ENCODE data around the gene CXXC5. TPM values are rescaled to one million over a fixed set of nuclear protein-coding genes. Genes with fewer than 3 reads are reported as not detected.

CXXC5 gene
- total and polyA plus RNA-seq, 9 of the 15 experiments (the other 6 are each of a cell fraction or from before 2014, with no cell fraction given): 1.9 to 123 (median 45.8) TPM

DNA sequence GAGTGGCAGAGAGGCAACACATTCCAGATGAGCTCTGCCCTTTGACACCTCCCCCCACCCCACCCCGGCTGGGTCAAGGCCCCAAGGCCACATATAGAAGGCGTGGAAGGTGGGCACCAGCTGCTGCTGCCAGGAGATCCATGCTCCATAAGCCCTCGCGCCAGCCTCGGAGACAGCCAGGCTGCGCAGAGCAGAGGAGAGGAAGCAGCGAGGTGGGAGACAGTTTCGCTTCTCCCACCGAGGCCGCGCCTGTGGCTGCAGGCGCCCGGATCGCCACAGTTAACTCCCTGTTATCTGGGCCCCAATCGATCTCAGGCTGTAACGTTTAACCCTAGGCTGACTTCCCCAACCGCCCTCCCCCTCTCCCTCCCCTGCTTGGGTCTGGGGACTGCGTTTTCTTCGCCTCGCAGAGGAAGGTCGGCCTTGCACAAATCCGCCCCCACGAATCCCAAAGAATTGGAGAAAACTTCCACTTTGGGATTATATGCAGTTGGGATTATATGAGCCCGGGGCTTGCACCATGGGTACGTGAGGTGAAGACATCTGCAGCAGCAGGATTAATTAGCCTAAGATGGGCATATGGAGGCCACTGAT, 1.1 kb upstream of the CXXC5 start (continued):
- TF ChIP-seq, protein P1, sequence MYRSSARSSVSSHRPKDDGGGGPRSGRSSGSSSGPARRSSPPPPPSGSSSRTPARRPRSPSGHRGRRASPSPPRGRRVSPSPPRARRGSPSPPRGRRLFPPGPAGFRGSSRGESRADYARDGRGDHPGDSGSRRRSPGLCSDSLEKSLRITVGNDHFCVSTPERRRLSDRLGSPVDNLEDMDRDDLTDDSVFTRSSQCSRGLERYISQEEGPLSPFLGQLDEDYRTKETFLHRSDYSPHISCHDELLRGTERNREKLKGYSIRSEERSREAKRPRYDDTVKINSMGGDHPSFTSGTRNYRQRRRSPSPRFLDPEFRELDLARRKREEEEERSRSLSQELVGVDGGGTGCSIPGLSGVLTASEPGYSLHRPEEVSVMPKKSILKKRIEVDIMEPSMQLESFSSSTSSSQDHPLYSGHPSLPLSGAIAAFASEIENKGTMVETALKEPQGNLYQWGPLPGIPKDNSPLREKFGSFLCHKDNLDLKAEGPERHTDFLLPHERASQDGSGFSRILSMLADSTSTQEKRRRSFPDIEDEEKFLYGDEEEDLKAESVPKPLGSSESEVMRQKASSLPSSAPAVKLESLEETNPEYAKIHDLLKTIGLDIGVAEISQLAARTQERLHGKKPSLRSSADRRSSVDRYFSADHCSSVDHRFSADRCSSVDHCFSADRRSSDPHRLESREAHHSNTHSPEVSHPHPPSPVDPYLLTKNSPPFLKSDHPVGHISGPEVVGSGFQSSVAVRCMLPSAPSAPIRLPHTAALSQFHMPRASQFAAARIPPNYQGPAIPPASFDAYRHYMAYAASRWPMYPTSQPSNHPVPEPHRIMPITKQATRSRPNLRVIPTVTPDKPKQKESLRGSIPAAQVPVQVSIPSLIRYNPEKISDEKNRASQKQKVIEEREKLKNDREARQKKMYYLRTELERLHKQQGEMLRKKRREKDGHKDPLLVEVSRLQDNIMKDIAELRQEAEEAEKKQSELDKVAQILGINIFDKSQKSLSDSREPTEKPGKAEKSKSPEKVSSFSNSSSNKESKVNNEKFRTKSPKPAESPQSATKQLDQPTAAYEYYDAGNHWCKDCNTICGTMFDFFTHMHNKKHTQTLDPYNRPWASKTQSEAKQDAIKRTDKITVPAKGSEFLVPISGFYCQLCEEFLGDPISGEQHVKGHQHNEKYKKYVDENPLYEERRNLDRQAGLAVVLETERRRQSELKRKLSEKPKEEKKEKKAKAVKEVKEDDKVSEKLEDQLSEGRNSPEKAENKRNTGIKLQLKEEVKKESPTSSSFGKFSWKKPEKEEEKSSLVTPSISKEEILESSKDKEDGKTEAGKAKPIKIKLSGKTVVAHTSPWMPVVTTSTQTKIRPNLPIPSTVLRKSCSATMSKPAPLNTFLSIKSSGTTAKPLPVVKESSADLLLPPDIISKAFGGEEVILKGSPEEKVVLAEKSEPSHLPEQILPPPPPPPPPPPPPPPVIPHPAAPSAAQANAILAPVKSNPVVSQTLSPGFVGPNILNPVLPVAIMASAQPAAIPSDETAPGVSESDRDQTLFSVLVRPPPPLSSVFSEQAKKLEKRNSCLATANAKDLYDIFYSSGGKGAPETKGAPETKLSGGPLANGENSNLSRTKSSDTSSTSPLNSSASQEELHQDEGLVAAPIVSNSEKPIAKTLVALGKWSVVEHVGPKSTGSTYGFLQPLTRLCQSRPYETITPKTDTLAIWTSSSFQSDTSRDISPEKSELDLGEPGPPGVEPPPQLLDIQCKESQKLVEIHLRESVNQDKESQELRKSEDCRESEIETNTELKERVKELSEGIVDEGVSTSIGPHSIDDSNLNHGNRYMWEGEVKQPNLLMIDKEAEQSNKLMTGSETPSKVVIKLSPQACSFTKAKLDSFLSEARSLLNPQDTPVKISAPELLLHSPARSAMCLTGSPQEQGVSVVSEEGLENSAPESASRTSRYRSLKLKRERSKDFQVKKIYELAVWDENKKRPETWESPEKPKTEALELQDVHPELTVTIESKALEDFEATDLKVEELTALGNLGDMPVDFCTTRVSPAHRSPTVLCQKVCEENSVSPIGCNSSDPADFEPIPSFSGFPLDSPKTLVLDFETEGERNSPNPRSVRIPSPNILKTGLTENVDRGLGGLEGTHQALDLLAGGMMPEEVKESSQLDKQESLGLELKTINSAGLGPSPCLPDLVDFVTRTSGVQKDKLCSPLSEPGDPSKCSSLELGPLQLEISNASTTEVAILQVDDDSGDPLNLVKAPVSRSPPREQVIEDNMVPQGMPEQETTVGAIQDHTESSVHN (IDR thresholded peaks at IDR 0.05; ENCODE audit: borderline replicate concordance in 1 of 2, low read depth in 1 of 2): no peak
- TF ChIP-seq, protein P2, sequence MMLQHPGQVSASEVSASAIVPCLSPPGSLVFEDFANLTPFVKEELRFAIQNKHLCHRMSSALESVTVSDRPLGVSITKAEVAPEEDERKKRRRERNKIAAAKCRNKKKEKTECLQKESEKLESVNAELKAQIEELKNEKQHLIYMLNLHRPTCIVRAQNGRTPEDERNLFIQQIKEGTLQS (IDR thresholded peaks at IDR 0.05): no peak
- TF ChIP-seq, protein P2 (CRISPR knock-in tag; conservative IDR thresholded peaks at IDR 0.05): no peak
- TF ChIP-seq SIRT6 (IDR thresholded peaks at IDR 0.05; ENCODE audit: low read depth, low read length) (no peak), SMAD1 (IDR thresholded peaks at IDR 0.05; ENCODE audit: low read depth, low read length, partially characterized antibody) (no peak), PHTF2 (CRISPR knock-in tag; IDR thresholded peaks at IDR 0.05) (no peak), PHB (CRISPR knock-in tag; IDR thresholded peaks at IDR 0.05) (no peak)
- TF ChIP-seq, protein P3, sequence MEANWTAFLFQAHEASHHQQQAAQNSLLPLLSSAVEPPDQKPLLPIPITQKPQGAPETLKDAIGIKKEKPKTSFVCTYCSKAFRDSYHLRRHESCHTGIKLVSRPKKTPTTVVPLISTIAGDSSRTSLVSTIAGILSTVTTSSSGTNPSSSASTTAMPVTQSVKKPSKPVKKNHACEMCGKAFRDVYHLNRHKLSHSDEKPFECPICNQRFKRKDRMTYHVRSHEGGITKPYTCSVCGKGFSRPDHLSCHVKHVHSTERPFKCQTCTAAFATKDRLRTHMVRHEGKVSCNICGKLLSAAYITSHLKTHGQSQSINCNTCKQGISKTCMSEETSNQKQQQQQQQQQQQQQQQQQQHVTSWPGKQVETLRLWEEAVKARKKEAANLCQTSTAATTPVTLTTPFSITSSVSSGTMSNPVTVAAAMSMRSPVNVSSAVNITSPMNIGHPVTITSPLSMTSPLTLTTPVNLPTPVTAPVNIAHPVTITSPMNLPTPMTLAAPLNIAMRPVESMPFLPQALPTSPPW (CRISPR knock-in tag; IDR thresholded peaks at IDR 0.05): peak; percentile 69
- TF ChIP-seq, protein P4, sequence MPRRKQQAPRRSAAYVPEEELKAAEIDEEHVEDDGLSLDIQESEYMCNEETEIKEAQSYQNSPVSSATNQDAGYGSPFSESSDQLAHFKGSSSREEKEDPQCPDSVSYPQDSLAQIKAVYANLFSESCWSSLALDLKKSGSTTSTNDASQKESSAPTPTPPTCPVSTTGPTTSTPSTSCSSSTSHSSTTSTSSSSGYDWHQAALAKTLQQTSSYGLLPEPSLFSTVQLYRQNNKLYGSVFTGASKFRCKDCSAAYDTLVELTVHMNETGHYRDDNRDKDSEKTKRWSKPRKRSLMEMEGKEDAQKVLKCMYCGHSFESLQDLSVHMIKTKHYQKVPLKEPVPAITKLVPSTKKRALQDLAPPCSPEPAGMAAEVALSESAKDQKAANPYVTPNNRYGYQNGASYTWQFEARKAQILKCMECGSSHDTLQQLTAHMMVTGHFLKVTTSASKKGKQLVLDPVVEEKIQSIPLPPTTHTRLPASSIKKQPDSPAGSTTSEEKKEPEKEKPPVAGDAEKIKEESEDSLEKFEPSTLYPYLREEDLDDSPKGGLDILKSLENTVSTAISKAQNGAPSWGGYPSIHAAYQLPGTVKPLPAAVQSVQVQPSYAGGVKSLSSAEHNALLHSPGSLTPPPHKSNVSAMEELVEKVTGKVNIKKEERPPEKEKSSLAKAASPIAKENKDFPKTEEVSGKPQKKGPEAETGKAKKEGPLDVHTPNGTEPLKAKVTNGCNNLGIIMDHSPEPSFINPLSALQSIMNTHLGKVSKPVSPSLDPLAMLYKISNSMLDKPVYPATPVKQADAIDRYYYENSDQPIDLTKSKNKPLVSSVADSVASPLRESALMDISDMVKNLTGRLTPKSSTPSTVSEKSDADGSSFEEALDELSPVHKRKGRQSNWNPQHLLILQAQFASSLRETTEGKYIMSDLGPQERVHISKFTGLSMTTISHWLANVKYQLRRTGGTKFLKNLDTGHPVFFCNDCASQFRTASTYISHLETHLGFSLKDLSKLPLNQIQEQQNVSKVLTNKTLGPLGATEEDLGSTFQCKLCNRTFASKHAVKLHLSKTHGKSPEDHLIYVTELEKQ (CRISPR knock-in tag; IDR thresholded peaks at IDR 0.05): no peak
- TF ChIP-seq, protein P5, sequence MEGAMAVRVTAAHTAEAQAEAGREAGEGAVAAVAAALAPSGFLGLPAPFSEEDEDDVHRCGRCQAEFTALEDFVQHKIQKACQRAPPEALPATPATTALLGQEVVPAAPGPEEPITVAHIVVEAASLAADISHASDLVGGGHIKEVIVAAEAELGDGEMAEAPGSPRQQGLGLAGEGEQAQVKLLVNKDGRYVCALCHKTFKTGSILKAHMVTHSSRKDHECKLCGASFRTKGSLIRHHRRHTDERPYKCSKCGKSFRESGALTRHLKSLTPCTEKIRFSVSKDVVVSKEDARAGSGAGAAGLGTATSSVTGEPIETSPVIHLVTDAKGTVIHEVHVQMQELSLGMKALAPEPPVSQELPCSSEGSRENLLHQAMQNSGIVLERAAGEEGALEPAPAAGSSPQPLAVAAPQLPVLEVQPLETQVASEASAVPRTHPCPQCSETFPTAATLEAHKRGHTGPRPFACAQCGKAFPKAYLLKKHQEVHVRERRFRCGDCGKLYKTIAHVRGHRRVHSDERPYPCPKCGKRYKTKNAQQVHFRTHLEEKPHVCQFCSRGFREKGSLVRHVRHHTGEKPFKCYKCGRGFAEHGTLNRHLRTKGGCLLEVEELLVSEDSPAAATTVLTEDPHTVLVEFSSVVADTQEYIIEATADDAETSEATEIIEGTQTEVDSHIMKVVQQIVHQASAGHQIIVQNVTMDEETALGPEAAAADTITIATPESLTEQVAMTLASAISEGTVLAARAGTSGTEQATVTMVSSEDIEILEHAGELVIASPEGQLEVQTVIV (CRISPR knock-in tag; IDR thresholded peaks at IDR 0.05; ENCODE audit: borderline replicate concordance): no peak

Measured in K562 (cell line).